ENCODE results near the gene USP6NL. TPM values are rescaled to one million over a fixed set of nuclear protein-coding genes. Genes with fewer than 3 reads are reported as not detected.

USP6NL gene
- total RNA-seq, 1 donor from 2014 or later, result 29.6 TPM

GRCh38 chr10:11578802-11579255, 32.6 kb downstream of the USP6NL start:
- Mint-ChIP-seq H3K9me3 (no peaks in the 10 kb centered on the region), H3K4me3 (no peak overlapping the region), H3K36me3 (no peaks in the 10 kb centered on the region), H3K27me3 (no peaks in the 10 kb centered on the region), H3K27ac (no peak overlapping the region), H3K4me1 (ENCODE audit: unreplicated experiment) (peaks cover 16% of the 10 kb centered on the region)
- TF ChIP-seq CTCF (conservative IDR thresholded peaks at IDR 0.05), result no peak
- no peak for DNase-seq (ENCODE audit: extremely low spot score, unreplicated experiment)

- H3K36me3 Mint-ChIP-seq, result no peaks in the 10 kb centered on the region
- no peak for DNase-seq (ENCODE audit: extremely low spot score, unreplicated experiment)
- H3K27ac Mint-ChIP-seq, result no peak overlapping the region
- peaks cover 21% of the 10 kb centered on the region for H3K4me1 Mint-ChIP-seq (ENCODE audit: unreplicated experiment)
- H3K4me3 Mint-ChIP-seq, result no peak overlapping the region
- TF ChIP-seq CTCF (conservative IDR thresholded peaks at IDR 0.05), result no peak
- no peaks in the 10 kb centered on the region for H3K27me3 Mint-ChIP-seq
- H3K9me3 Mint-ChIP-seq, result no peaks in the 10 kb centered on the region
Observed at GRCh38 chr10:11576092-11576809, 35.2 kb downstream of the USP6NL start.

- H3K9me3 Mint-ChIP-seq, result no peaks in the 10 kb centered on the region
- no peaks in the 10 kb centered on the region for H3K27me3 Mint-ChIP-seq
- H3K4me3 Mint-ChIP-seq, result no peak overlapping the region
- no peak for TF ChIP-seq CTCF (conservative IDR thresholded peaks at IDR 0.05)
- H3K27ac Mint-ChIP-seq, result no peak overlapping the region
- peaks cover 21% of the 10 kb centered on the region for H3K4me1 Mint-ChIP-seq (ENCODE audit: unreplicated experiment)
- DNase-seq (ENCODE audit: extremely low spot score, unreplicated experiment), result no peak
- H3K36me3 Mint-ChIP-seq, result no peaks in the 10 kb centered on the region
Observed at GRCh38 chr10:11573497-11573896, 38.0 kb downstream of the USP6NL start.

DNA sequence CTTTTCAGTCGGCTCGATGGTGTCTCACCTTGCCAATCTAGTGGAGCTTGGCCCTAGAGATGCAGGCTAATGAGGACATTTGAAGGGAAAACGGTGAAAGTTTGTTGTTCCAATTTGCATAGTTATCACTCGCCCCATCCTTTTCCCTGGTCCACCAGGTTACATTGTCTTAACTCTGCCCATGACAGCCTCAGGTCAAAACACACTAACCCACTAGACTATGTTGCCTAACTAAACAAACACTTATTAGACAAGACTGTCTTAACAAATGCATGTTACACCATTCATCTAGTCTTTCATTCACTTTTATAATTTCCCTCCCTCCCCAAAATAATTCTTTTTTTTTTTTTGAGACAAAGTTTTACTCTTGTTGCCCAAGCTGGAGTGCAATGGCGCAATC, 40.7 kb downstream of the USP6NL start:
- Mint-ChIP-seq H3K4me1 (ENCODE audit: unreplicated experiment) (peaks cover 28% of the 10 kb centered on the region), H3K9me3 (no peaks in the 10 kb centered on the region), H3K27me3 (no peaks in the 10 kb centered on the region), H3K27ac (no peak overlapping the region), H3K36me3 (peaks cover 10% of the 10 kb centered on the region), H3K4me3 (no peak overlapping the region)
- DNase-seq (ENCODE audit: extremely low spot score, unreplicated experiment), result no peak
- TF ChIP-seq CTCF (conservative IDR thresholded peaks at IDR 0.05), result no peak

DNA sequence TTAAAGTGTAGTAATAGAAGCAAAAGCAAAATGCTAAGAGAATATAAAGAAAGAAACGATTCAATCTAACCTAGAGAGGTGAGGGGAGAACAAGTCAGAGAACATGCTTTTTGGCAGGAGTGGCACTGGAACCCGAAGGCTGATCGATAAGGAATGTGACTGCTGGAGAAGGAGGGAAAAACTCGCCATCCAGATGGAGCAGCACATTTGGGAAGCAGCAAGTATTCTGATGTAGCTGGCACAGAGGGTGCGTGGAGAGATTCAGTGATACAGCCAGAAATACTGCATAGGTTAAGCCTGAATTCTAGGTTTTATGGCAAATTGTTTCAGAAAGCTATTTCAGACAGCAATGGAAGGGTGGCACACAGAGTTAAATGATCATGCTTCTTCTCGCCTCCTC, 42.0 kb downstream of the USP6NL start:
- TF ChIP-seq CTCF (conservative IDR thresholded peaks at IDR 0.05), result no peak
- no peaks in the 10 kb centered on the region for H3K9me3 Mint-ChIP-seq
- no peak overlapping the region for H3K27ac Mint-ChIP-seq
- no peaks in the 10 kb centered on the region for H3K27me3 Mint-ChIP-seq
- H3K4me3 Mint-ChIP-seq, result no peak overlapping the region
- H3K4me1 Mint-ChIP-seq (ENCODE audit: unreplicated experiment), result peaks cover 22% of the 10 kb centered on the region
- DNase-seq (ENCODE audit: extremely low spot score, unreplicated experiment), result no peak
- peaks cover 18% of the 10 kb centered on the region for H3K36me3 Mint-ChIP-seq

All from type B pancreatic cell (in vitro differentiated cells).